Sigmoid colon (tissue), 7 donors: ENCODE results near the gene GLP2R. TPM values are rescaled to one million over a fixed set of nuclear protein-coding genes. Genes with fewer than 3 reads are reported as not detected.

Source experiments
- DNase-seq: peaks from one replicate; pipeline ENCODE4 v3.0.0-alpha.2; 2019
- H3K27ac ChIP-seq, 4 donors: fragments of 200-600 bp; sonication (generic); one replicate each; pipeline ENCODE4 v1.5.1; 2016 to 2019; ENCODE audit warnings: mild to moderate bottlenecking in 1 of 4
- H3K27me3 ChIP-seq, 3 donors: fragments of 200-600 bp; sonication (generic); one replicate each; pipeline ENCODE4 v1.5.1; 2019; ENCODE audit warnings: mild to moderate bottlenecking in 1 of 3
- H3K36me3 ChIP-seq, 4 donors: fragments of 200-600 bp; sonication (generic); one replicate each; pipeline ENCODE4 v1.5.1; 2016 to 2019
- H3K4me1 ChIP-seq, 4 donors: fragments of 200-600 bp; sonication (generic); one replicate each; pipeline ENCODE4 v1.5.1; 2017 to 2019
- H3K4me3 ChIP-seq, 4 donors: fragments of 200-600 bp; sonication (generic); one replicate each; pipeline ENCODE4 v1.5.1; 2017 to 2019; ENCODE audit warnings: mild to moderate bottlenecking in 2 of 4, moderate library complexity in 1 of 4
- H3K9me3 ChIP-seq, 4 donors: fragments of 200-600 bp in 3 of 4; sonication (generic) in 3 of 4; one replicate each; pipeline versions ENCODE4 v1.5.1 to v1.6.1; 2013 to 2019
- CTCF ChIP-seq, 4 experiments: fragments of 450-650 bp in 3 of 4; fragments of 200-600 bp in 1 of 4; IDR thresholded peaks; one replicate each; pipeline ENCODE4 v1.5.1; 2016 to 2019; ENCODE audit warnings: antibody characterized with exemption in 4 of 4, mild to moderate bottlenecking in 3 of 4, moderate library complexity in 2 of 4
- EP300 ChIP-seq, 4 donors: sonication (generic); formaldehyde crosslinking; IDR thresholded peaks; one replicate each; pipeline ENCODE4 v1.6.1; 2017; ENCODE audit warnings: antibody characterized with exemption in 4 of 4
- POLR2A ChIP-seq, 2 donors: fragments of 450-650 bp; IDR thresholded peaks; one replicate each; pipeline ENCODE4 v1.6.1; 2016; ENCODE audit warnings: antibody characterized with exemption in 2 of 2, mild to moderate bottlenecking in 2 of 2, moderate library complexity in 2 of 2
- POLR2AphosphoS5 ChIP-seq, 4 donors: sonication (generic); formaldehyde crosslinking; IDR thresholded peaks; one replicate each; pipeline ENCODE4 v1.6.1; 2017; ENCODE audit warnings: antibody characterized with exemption in 4 of 4
- WGBS, 2 donors: extraction: QIAGEN DNeasy Blood & Tissue Kit; methylation state at CpG; one replicate each; pipeline ENCODE4 v1.1.7; 2013; 5-methylcytosine and 5-hydroxymethylcytosine counted together
- intact Hi-C: fragments of 100-400 bp; cut with DNase I; formaldehyde crosslinking; loops from one replicate; pipeline ENCODE4 v1.15.1; 2023
- polyA plus RNA-seq, 3 donors: library from polyadenylated mRNA; stranded (reverse); fragments of 200-250 nt; gene quantifications; one replicate each; pipeline ENCODE4 v1.2.3, GENCODE V29; 2013
- total RNA-seq, 4 donors: library from RNA; depleted of rRNA; stranded (reverse); fragments of >200 nt; gene quantifications; one replicate each; pipeline ENCODE4 v1.1.0, GENCODE V29; 2016
- donor health status: healthy with polysubstance abuse.
- donor health status: Bipolar disorder and iron deficiency.
- donor health status: healthy.

The GLP2R gene
- total and polyA plus RNA-seq, 7 donors = 0.89 to 56.2 (median 28.5) TPM

- TF ChIP-seq CTCF (IDR thresholded peaks at IDR 0.05) (no peak), POLR2AphosphoS5 (IDR thresholded peaks at IDR 0.05) (no peak), EP300 (IDR thresholded peaks at IDR 0.05) (no peak), POLR2A (IDR thresholded peaks at IDR 0.05) (no peak)
- H3K27ac ChIP-seq = peak overlapping the region in 1 of 4 donors; percentile 3
- H3K36me3 ChIP-seq = no peaks in the 10 kb centered on the region
- no peaks in the 10 kb centered on the region for H3K9me3 ChIP-seq
- intact Hi-C loops = loop anchor here (2.0 kb wide), 1 partner anchor 197 kb away; no protein-coding TSS in a partner anchor
- DNase-seq = no peak
- 87 to 92% methylated on average over 21 of the region's 21 CpGs for WGBS, 2 donors
- H3K4me1 ChIP-seq = no peaks in the 10 kb centered on the region
- no peak overlapping the region for H3K4me3 ChIP-seq
- no peaks in the 10 kb centered on the region for H3K27me3 ChIP-seq
Observed at GRCh38 chr17:9926150-9926804, 100.6 kb downstream of the GLP2R start.

DNA sequence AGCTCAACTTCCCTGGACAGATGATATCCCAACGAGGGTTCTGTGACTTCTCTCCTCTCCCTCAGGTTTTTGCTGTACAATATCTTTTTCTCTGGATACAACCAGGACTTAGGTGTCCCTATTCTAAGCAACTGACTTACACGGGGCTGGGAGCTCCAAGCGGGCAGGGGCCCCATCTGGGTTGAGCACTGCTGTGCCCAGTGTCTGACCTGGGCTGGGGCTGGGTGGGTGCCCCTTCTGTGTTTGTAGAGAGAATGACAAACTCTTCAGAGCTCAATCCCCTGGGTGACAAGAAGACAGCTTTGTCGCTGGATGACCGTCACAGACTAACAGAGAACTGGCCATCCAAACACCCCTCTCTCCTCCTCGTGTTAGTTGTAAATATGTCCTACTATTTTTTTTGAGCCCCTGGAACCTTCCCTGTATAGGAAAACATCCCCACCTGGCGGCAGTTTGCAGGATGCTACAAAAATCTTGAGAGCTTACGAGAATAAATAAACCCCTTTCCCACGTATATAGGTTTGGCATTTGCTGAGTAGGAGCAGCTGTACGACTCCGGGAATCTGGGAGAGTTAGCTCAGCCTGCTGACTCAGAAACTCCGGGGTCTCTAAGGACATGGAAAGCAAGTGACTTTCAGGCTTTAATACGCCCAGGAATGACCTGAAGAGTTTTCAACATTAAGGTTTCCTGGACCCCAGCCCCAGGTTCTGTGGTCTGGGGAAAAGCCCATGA, 103.0 kb downstream of the GLP2R start:
- intact Hi-C loops = no loop called here
- no peak overlapping the region for H3K4me3 ChIP-seq

DNA sequence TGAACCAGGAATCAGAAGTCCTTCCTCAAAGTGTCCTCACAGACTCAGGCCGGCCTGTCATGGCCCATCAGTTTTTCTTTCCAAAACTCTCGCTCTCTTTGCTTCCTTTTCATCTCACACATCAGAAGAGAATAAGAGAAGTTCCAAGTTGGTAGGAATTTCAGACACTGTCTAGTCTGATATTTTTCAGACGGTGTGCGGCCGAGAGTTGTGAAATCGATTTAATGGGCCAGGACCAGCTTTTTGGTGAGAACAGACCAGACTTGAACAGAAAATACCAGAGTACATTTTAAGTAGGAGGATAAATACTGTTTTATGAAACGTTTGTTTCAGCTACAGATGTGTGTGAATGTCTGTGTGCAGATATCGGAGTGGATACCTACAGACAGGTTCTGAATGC, 104.1 kb downstream of the GLP2R start:
- peak overlapping the region in 2 of 4 donors; percentile 11 to 34 for H3K27ac ChIP-seq
- TF ChIP-seq CTCF (IDR thresholded peaks at IDR 0.05) = no peak
- TF ChIP-seq POLR2AphosphoS5 (IDR thresholded peaks at IDR 0.05) = peak in 1 of 4 donors; percentile 32
- no peaks in the 10 kb centered on the region for H3K9me3 ChIP-seq
- no peaks in the 10 kb centered on the region for H3K4me1 ChIP-seq
- no peak overlapping the region for H3K4me3 ChIP-seq
- intact Hi-C loops = no loop called here
- no peaks in the 10 kb centered on the region for H3K36me3 ChIP-seq
- no peak for DNase-seq
- no peaks in the 10 kb centered on the region for H3K27me3 ChIP-seq
- 84 to 89% methylated on average over 8 of the region's 8 CpGs for WGBS, 2 donors

More for the DNA sequence above, 103.0 kb downstream of the GLP2R start:
- Histone ChIP-seq H3K4me1 (no peaks in the 10 kb centered on the region), H3K27me3 (no peaks in the 10 kb centered on the region), H3K27ac (peak overlapping the region in 2 of 4 donors; percentile 49 to 51), H3K9me3 (no peaks in the 10 kb centered on the region), H3K36me3 (no peaks in the 10 kb centered on the region)
- DNase-seq = no peak
- TF ChIP-seq POLR2A (IDR thresholded peaks at IDR 0.05) (no peak), POLR2AphosphoS5 (IDR thresholded peaks at IDR 0.05) (peak in 1 of 4 donors; percentile 34), CTCF (IDR thresholded peaks at IDR 0.05) (peak in 2 of 4 experiments; percentile 36 to 46), EP300 (IDR thresholded peaks at IDR 0.05) (no peak)
- WGBS, 2 donors = 33 to 58% methylated on average over 13 of the region's 13 CpGs

- no peaks in the 10 kb centered on the region for H3K27me3 ChIP-seq
- no peaks in the 10 kb centered on the region for H3K9me3 ChIP-seq
- H3K27ac ChIP-seq = peak overlapping the region in 1 of 4 donors; percentile 4
- H3K4me1 ChIP-seq = no peaks in the 10 kb centered on the region
- WGBS, 2 donors = 80 to 85% methylated on average over 12 of the region's 12 CpGs
- TF ChIP-seq POLR2A (IDR thresholded peaks at IDR 0.05) = no peak
- TF ChIP-seq EP300 (IDR thresholded peaks at IDR 0.05) = no peak
- no peak for TF ChIP-seq CTCF (IDR thresholded peaks at IDR 0.05)
- DNase-seq = no peak
- intact Hi-C loops = no loop called here
- H3K4me3 ChIP-seq = no peak overlapping the region
- no peaks in the 10 kb centered on the region for H3K36me3 ChIP-seq
Observed at GRCh38 chr17:9931144-9931741, 105.5 kb downstream of the GLP2R start.
